H1 (cell line): ENCODE measurements around the gene CBL. TPM values are rescaled to one million over a fixed set of nuclear protein-coding genes. Genes with fewer than 3 reads are reported as not detected.

Experiments used
- CTCF ChIA-PET: fragments of 300-600 bp; sonication (Branson Sonifier 250); formaldehyde crosslinking; loops from one replicate; lab custom pipeline; 2021; ENCODE audit not compliant: partially characterized antibody; lab: Charles Lee
- POLR2A ChIA-PET: fragments of 300-600 bp; sonication (Branson Sonifier 250); formaldehyde crosslinking; loops from one replicate; lab custom pipeline; 2021; ENCODE audit warnings: inconsistent platforms; ENCODE audit not compliant: partially characterized antibody; lab: Charles Lee
- DNase-seq, 2 experiments: peaks; one replicate each; pipeline versions ENCODE4 v3.0.0 to v3.0.0-alpha.2; 2010 to 2022; ENCODE audit warnings: low spot score in 2 of 2, low read depth in 1 of 2, mixed read lengths in 1 of 2
- FAIRE-seq: peaks from 2 replicates; lab custom pipeline; 2011; peaks lifted over from hg19 to GRCh38; lab: Jason Lieb, UNC
- H2AFZ ChIP-seq: 2 replicates; pipeline ENCODE4 v1.8.1; 2012; ENCODE audit warnings: low read length, inconsistent platforms
- H2AK5ac ChIP-seq: 2 replicates; pipeline ENCODE4 v1.6.1; 2013; ENCODE audit warnings: low read depth, low read length
- H2BK120ac ChIP-seq: replicated peaks from 2 replicates; pipeline ENCODE3; 2013; ENCODE audit warnings: low read depth, low read length, inconsistent platforms
- H2BK12ac ChIP-seq: 2 replicates; pipeline ENCODE4 v1.6.1; 2013; ENCODE audit warnings: low read depth, low read length
- H2BK15ac ChIP-seq: 2 replicates; pipeline ENCODE4 v1.6.1; 2013; ENCODE audit warnings: low read length
- H2BK20ac ChIP-seq: 2 replicates; pipeline ENCODE4 v1.6.1; 2013; ENCODE audit warnings: low read length
- H2BK5ac ChIP-seq: 2 replicates; pipeline ENCODE4 v1.6.1; 2013; ENCODE audit warnings: low read depth, low read length
- H3K14ac ChIP-seq: 2 replicates; pipeline ENCODE4 v1.6.1; 2013; ENCODE audit warnings: inconsistent platforms; ENCODE audit not compliant: insufficient read length
- H3K18ac ChIP-seq: 2 replicates; pipeline ENCODE4 v1.6.1; 2013; ENCODE audit warnings: low read length; ENCODE audit errors: extremely low read depth
- H3K23ac ChIP-seq: 2 replicates; pipeline ENCODE4 v1.6.1; 2013; ENCODE audit warnings: inconsistent platforms; ENCODE audit not compliant: insufficient read length
- H3K23me2 ChIP-seq: 2 replicates; pipeline ENCODE4 v1.6.1; 2013; ENCODE audit warnings: low read depth, low read length
- H3K27ac ChIP-seq: 2 replicates; pipeline ENCODE4 v1.6.1; 2011; ENCODE audit warnings: low read depth, low read length, inconsistent platforms
- H3K27me3 ChIP-seq, 4 experiments: replicated peaks in 1 of 4; 1 replicate in 1 of 4; 2 replicates in 3 of 4; pipeline versions ENCODE4 v1.6.1 to v1.8.1; 2011 to 2013; ENCODE audit warnings: low read length in 3 of 4, mild to moderate bottlenecking in 3 of 4, inconsistent platforms in 2 of 4, mixed read lengths in 2 of 4, moderate library complexity in 1 of 4; ENCODE audit not compliant: control insufficient read depth in 3 of 4, insufficient read depth in 3 of 4; ENCODE audit errors: extremely low read depth in 1 of 4
- H3K36me3 ChIP-seq, 4 experiments: 2 replicates each; pipeline versions ENCODE4 v1.6.1 to v1.8.1; 2011 to 2013; ENCODE audit warnings: mild to moderate bottlenecking in 4 of 4, low read length in 3 of 4, moderate library complexity in 2 of 4, control low read depth in 1 of 4, inconsistent platforms in 1 of 4; ENCODE audit not compliant: insufficient read depth in 4 of 4, control insufficient read depth in 2 of 4
- H3K4ac ChIP-seq: replicated peaks from 2 replicates; pipeline ENCODE3; 2013; ENCODE audit warnings: low read length, low read depth, mixed read lengths, inconsistent platforms; ENCODE audit not compliant: insufficient read length
- H3K4me1 ChIP-seq, 4 experiments: replicated peaks in 1 of 4; 1 replicate in 1 of 4; 2 replicates in 3 of 4; pipeline versions ENCODE4 v1.6.1 to v1.8.1; 2011 to 2013; ENCODE audit warnings: low read length in 3 of 4, inconsistent platforms in 2 of 4, mixed read lengths in 1 of 4; ENCODE audit not compliant: insufficient read depth in 4 of 4, control insufficient read depth in 3 of 4
- H3K4me2 ChIP-seq, 2 experiments: 2 replicates each; pipeline versions ENCODE4 v1.6.1 to v1.8.1; 2011 to 2013; ENCODE audit warnings: low read depth in 2 of 2, low read length in 2 of 2, control low read depth in 1 of 2, inconsistent platforms in 1 of 2, mild to moderate bottlenecking in 1 of 2; ENCODE audit not compliant: insufficient read depth in 1 of 2
- H3K4me3 ChIP-seq, 4 experiments: fragments of 200-600, 300-600 bp in 1 of 4; sonication (generic), shearing (Covaris generic), sonication (Bioruptor Twin) in 1 of 4; 2 replicates each; pipeline versions ENCODE4 v1.5.1 to v1.8.1; 2011 to 2016; ENCODE audit warnings: low read length in 4 of 4, low read depth in 3 of 4, control low read depth in 2 of 4, inconsistent platforms in 2 of 4, mild to moderate bottlenecking in 2 of 4, mixed read lengths in 1 of 4, moderate library complexity in 1 of 4; ENCODE audit not compliant: insufficient read depth in 2 of 4; ENCODE audit errors: extremely low read depth in 1 of 4
- H3K56ac ChIP-seq: replicated peaks from 2 replicates; pipeline ENCODE3; 2013; ENCODE audit warnings: low read depth, mild to moderate bottlenecking, mixed read lengths, low read length, inconsistent platforms; ENCODE audit not compliant: insufficient read length
- H3K79me1 ChIP-seq: 2 replicates; pipeline ENCODE4 v1.6.1; 2013; ENCODE audit warnings: low read depth, low read length, control low read depth
- H3K79me2 ChIP-seq, 2 experiments: 2 replicates each; pipeline versions ENCODE4 v1.6.1 to v1.8.1; 2012 to 2013; ENCODE audit warnings: low read length in 2 of 2, mild to moderate bottlenecking in 2 of 2, inconsistent platforms in 1 of 2; ENCODE audit not compliant: insufficient read depth in 2 of 2, control insufficient read depth in 1 of 2
- H3K9ac ChIP-seq, 4 experiments: replicated peaks in 1 of 4; 1 replicate in 1 of 4; 2 replicates in 3 of 4; pipeline versions ENCODE4 v1.6.1 to v1.8.1; 2011 to 2013; ENCODE audit warnings: low read depth in 3 of 4, low read length in 3 of 4, control low read depth in 2 of 4, mild to moderate bottlenecking in 2 of 4, moderate library complexity in 2 of 4, inconsistent platforms in 1 of 4; ENCODE audit errors: extremely low read depth in 1 of 4
- H3K9me3 ChIP-seq, 2 experiments: 2 replicates each; pipeline versions ENCODE4 v1.6.1 to v1.8.1; 2012 to 2013; ENCODE audit warnings: mild to moderate bottlenecking in 2 of 2, moderate library complexity in 2 of 2, control low read depth in 1 of 2, inconsistent platforms in 1 of 2, low read depth in 1 of 2, low read length in 1 of 2, mixed read lengths in 1 of 2; ENCODE audit not compliant: insufficient read depth in 2 of 2
- H4K20me1 ChIP-seq, 2 experiments: replicated peaks in 1 of 2; 2 replicates each; pipeline versions ENCODE3 to v1.8.1; 2011 to 2013; ENCODE audit warnings: inconsistent platforms in 2 of 2, low read length in 2 of 2, mild to moderate bottlenecking in 1 of 2; ENCODE audit not compliant: insufficient read depth in 2 of 2, control insufficient read depth in 1 of 2
- H4K5ac ChIP-seq: 2 replicates; pipeline ENCODE4 v1.6.1; 2013; ENCODE audit warnings: low read length, low read depth, mixed read lengths, inconsistent platforms; ENCODE audit not compliant: insufficient read length
- H4K8ac ChIP-seq: 2 replicates; pipeline ENCODE4 v1.8.0; 2013; ENCODE audit warnings: mild to moderate bottlenecking, moderate library complexity, low read length, inconsistent platforms; ENCODE audit not compliant: insufficient read depth; ENCODE audit errors: extremely low read depth
- H4K91ac ChIP-seq: replicated peaks from 2 replicates; pipeline ENCODE3; 2013; ENCODE audit warnings: low read length, mixed read lengths, inconsistent platforms; ENCODE audit not compliant: insufficient read length
- BCL11A ChIP-seq, 2 experiments: IDR thresholded peaks; one replicate each; pipeline ENCODE4 v1.6.1; 2011; ENCODE audit warnings: low read depth in 2 of 2, low read length in 2 of 2, mild to moderate bottlenecking in 2 of 2
- POLR2AphosphoS5 ChIP-seq: IDR thresholded peaks from 2 replicates; pipeline ENCODE4 v1.6.1; 2011; ENCODE audit warnings: low read depth, low read length
- RXRA ChIP-seq: IDR thresholded peaks from 2 replicates; pipeline ENCODE4 v1.6.1; 2011; ENCODE audit warnings: low read depth, mild to moderate bottlenecking, low read length, moderate library complexity; ENCODE audit not compliant: insufficient read depth
- WGBS, 2 experiments: shearing (Covaris generic) in 1 of 2; methylation state at CpG; one replicate each; pipeline versions ENCODE4 v1.1.6 to v1.1.7; 2013 to 2015; ENCODE audit warnings: low lambda C conversion rate in 2 of 2, mixed read lengths in 2 of 2, inconsistent platforms in 1 of 2, low coverage in 1 of 2, missing lambda C conversion rate in 1 of 2; ENCODE audit not compliant: insufficient replicate concordance in 2 of 2, insufficient coverage in 1 of 2, insufficient read length in 1 of 2; ENCODE audit errors: extremely low coverage in 1 of 2, missing lambda C conversion rate in 1 of 2; 5-methylcytosine and 5-hydroxymethylcytosine counted together
- polyA plus RNA-seq, 7 experiments: library from polyadenylated mRNA; depleted of rRNA in 3 of 7; stranded (reverse) in 5 of 7; unstranded in 2 of 7; fragments of >200 nt in 5 of 7; fragments of 200-250 nt in 2 of 7; gene quantifications; 1 replicate in 5 of 7; 2 replicates in 1 of 7; 4 replicates in 1 of 7; pipeline versions ENCODE4 v1.2.1 to v1.2.3, GENCODE V29; 2011 to 2013; ENCODE audit warnings: missing spikeins in 2 of 7, mixed read lengths in 2 of 7
- total RNA-seq: library from RNA; stranded (reverse); fragmentation: NEBNext Ultra II Directional; extraction: Animal tissue kit (Norgen Biotek cat#: 25700); gene quantifications from 2 replicates; pipeline ENCODE4 v1.2.1, GENCODE V29; 2021
- TF ChIP-seq, protein P1 (sequence below): IDR thresholded peaks from 2 replicates; pipeline ENCODE4 v1.6.1; 2012; ENCODE audit warnings: inconsistent platforms
- TF ChIP-seq, protein P2 (sequence below), 3 experiments: IDR thresholded peaks; 1 replicate in 2 of 3; 2 replicates in 1 of 3; pipeline versions ENCODE4 v1.5.1 to v1.6.1; 2011; ENCODE audit warnings: low read length in 3 of 3, mild to moderate bottlenecking in 3 of 3, inconsistent platforms in 2 of 3, low read depth in 1 of 3, moderate library complexity in 1 of 3; ENCODE audit not compliant: insufficient read depth in 1 of 3; ENCODE audit errors: control extremely low read depth in 1 of 3

Gene CBL
- total and polyA plus RNA-seq, 2 of the 8 experiments (the other 6 are each of a cell fraction or from before 2014, with no cell fraction given), result 23.1 to 57.8 TPM

DNA sequence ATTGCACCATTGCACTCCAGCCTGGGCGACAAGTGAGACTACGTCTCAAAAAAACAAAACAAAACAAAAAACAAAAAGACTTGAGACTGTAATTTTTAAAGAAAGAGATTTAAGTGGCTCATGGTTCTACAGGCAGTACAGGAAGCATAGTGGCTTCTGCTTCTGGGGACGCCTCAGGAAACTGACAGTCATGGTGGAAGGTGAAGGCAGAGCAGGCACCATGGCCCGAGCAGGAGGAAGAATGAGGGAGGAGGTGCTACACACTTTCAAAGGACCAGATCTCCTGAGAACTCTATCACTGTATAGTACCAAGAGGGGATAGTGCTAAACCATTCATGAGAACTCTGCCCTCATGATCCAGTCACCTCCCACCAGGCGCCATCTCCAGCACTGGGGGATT lies 52.0 kb downstream of the CBL start:
- Histone ChIP-seq H4K20me1 (peaks cover 6 to 11% of the 10 kb centered on the region in 2 experiments), H3K23ac (no peak overlapping the region), H3K79me2 (peaks cover 0 to 81% of the 10 kb centered on the region in 2 experiments; a peak in 2 of 4 replicates), H3K23me2 (no peaks in the 10 kb centered on the region), H4K5ac (no peak overlapping the region), H4K8ac (no peak overlapping the region), H2BK20ac (no peak overlapping the region), H2AK5ac (no peak overlapping the region), H3K4ac (no peak overlapping the region), H3K9ac (no peak overlapping the region; a peak in 1 of 7 replicates), H3K4me3 (no peak overlapping the region), H2BK120ac (no peak overlapping the region), H2BK15ac (no peak overlapping the region), H3K14ac (no peak overlapping the region), H2BK12ac (no peak overlapping the region), H3K56ac (no peak overlapping the region), H3K36me3 (no peaks in the 10 kb centered on the region), H3K4me1 (peaks cover 0 to 3% (median 0%) of the 10 kb centered on the region in 4 experiments; a peak in 3 of 7 replicates), H3K79me1 (no peaks in the 10 kb centered on the region; the same call in none of the 2 replicates), H2BK5ac (no peak overlapping the region), H3K27ac (no peak overlapping the region), H3K18ac (no peak overlapping the region), H4K91ac (no peak overlapping the region), H3K27me3 (no peaks in the 10 kb centered on the region), H2AFZ (no peak overlapping the region), H3K4me2 (no peak overlapping the region), H3K9me3 (no peaks in the 10 kb centered on the region)
- ChIA-PET CTCF (no interaction called here), POLR2A (no interaction called here)
- DNase-seq (no peak), FAIRE-seq (no peak)
- whole genome bisulfite sequencing, 2 experiments, result 82% methylated on average over 5 of the region's 5 CpGs; no CpG with 5 or more reads in 1 of the 2 experiments
- TF ChIP-seq RXRA (no peak), POLR2AphosphoS5 (no peak), BCL11A (IDR thresholded peaks at IDR 0.05; ENCODE audit: low read depth in 2 of 2, low read length in 2 of 2) (no peak)
- TF ChIP-seq, protein P1, sequence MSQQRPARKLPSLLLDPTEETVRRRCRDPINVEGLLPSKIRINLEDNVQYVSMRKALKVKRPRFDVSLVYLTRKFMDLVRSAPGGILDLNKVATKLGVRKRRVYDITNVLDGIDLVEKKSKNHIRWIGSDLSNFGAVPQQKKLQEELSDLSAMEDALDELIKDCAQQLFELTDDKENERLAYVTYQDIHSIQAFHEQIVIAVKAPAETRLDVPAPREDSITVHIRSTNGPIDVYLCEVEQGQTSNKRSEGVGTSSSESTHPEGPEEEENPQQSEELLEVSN, result no peak
- TF ChIP-seq, protein P2, sequence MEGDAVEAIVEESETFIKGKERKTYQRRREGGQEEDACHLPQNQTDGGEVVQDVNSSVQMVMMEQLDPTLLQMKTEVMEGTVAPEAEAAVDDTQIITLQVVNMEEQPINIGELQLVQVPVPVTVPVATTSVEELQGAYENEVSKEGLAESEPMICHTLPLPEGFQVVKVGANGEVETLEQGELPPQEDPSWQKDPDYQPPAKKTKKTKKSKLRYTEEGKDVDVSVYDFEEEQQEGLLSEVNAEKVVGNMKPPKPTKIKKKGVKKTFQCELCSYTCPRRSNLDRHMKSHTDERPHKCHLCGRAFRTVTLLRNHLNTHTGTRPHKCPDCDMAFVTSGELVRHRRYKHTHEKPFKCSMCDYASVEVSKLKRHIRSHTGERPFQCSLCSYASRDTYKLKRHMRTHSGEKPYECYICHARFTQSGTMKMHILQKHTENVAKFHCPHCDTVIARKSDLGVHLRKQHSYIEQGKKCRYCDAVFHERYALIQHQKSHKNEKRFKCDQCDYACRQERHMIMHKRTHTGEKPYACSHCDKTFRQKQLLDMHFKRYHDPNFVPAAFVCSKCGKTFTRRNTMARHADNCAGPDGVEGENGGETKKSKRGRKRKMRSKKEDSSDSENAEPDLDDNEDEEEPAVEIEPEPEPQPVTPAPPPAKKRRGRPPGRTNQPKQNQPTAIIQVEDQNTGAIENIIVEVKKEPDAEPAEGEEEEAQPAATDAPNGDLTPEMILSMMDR (IDR thresholded peaks at IDR 0.05; ENCODE audit: control extremely low read depth in 1 of 3, insufficient read depth in 1 of 3, low read depth in 1 of 3, low read length in 3 of 3), result no peak
